ENCODE data around the gene QRSL1. TPM values are rescaled to one million over a fixed set of nuclear protein-coding genes. Genes with fewer than 3 reads are reported as not detected.

QRSL1 gene
- total and polyA plus RNA-seq, 2 donors (not counting 3 experiments of a cell fraction or from before 2014, with no cell fraction given), result 4.3 to 11.3 TPM

GRCh38 chr6:106693418-106693817, 64.0 kb downstream of the QRSL1 start:
- peaks cover 2 to 7% of the 10 kb centered on the region in 2 experiments for H3K27me3 ChIP-seq (ENCODE audit: control insufficient read depth in 2 of 2, insufficient read depth in 2 of 2, low read length in 2 of 2)
- no peak for TF ChIP-seq MAX (IDR thresholded peaks at IDR 0.05; ENCODE audit: insufficient read depth, insufficient read length)
- TF ChIP-seq FOS (IDR thresholded peaks at IDR 0.05; ENCODE audit: borderline replicate concordance, insufficient read depth, low read length), result no peak
- no peak for TF ChIP-seq JUN (IDR thresholded peaks at IDR 0.05; ENCODE audit: borderline replicate concordance, insufficient read depth, insufficient read length, low read depth)
- TF ChIP-seq MYC (IDR thresholded peaks at IDR 0.05; ENCODE audit: low read depth, low read length), result no peak
- no peak for TF ChIP-seq POLR2AphosphoS5 (IDR thresholded peaks at IDR 0.05; ENCODE audit: insufficient read depth, low read depth, low read length)
- no peak for TF ChIP-seq GATA2 (IDR thresholded peaks at IDR 0.05; ENCODE audit: insufficient read depth, insufficient read length, low read depth, low read length)
- no peak for TF ChIP-seq EZH2 (IDR thresholded peaks at IDR 0.05; ENCODE audit: borderline replicate concordance, low read depth, low read length, severe bottlenecking)
- TF ChIP-seq POLR2A (IDR thresholded peaks at IDR 0.05; ENCODE audit: low read depth, low read length), result no peak
- H3K27ac ChIP-seq (ENCODE audit: insufficient read depth, low read depth, low read length), result no peak overlapping the region
- no peak overlapping the region for H3K9ac ChIP-seq (replicated peaks; ENCODE audit: extremely low read depth, insufficient read depth, low read length)
- H3K4me1 ChIP-seq (ENCODE audit: control insufficient read depth, extremely low read depth, insufficient read depth, low read length), result no peaks in the 10 kb centered on the region
- no peak overlapping the region for H2AFZ ChIP-seq (ENCODE audit: low read depth, low read length)
- H3K36me3 ChIP-seq (ENCODE audit: control insufficient read depth in 2 of 2, extremely low read depth in 1 of 2, insufficient read depth in 2 of 2, low read length in 2 of 2), result no peaks in the 10 kb centered on the region
- no peaks in the 10 kb centered on the region for H3K9me1 ChIP-seq (replicated peaks; ENCODE audit: control insufficient read depth, extremely low read depth, insufficient read depth, low read length)
- no peaks in the 10 kb centered on the region for H3K9me3 ChIP-seq (replicated peaks; ENCODE audit: control insufficient read depth, insufficient read depth, low read length)
- H3K79me2 ChIP-seq (ENCODE audit: control insufficient read depth, insufficient read depth, low read length), result no peaks in the 10 kb centered on the region
- DNase-seq (ENCODE audit: low read depth, low spot score) (no peak), FAIRE-seq (no peak)
- H3K4me3 ChIP-seq (replicated peaks in 1 of 3; ENCODE audit: insufficient read depth in 1 of 3, low read depth in 1 of 3, low read length in 3 of 3), result no peak overlapping the region
- H4K20me1 ChIP-seq (replicated peaks; ENCODE audit: control insufficient read depth, extremely low read depth, insufficient read depth, low read length), result no peaks in the 10 kb centered on the region
- POLR2A ChIA-PET, result no interaction called here
- no TSS peak for BruUV-seq (replicated peaks)
- intact Hi-C loops (cut with micrococcal nuclease), result no loop called here
- CTCF ChIA-PET, result interaction anchor here (1.4 kb wide), 1 partner anchor 9 kb away, joined by 3 read pairs; no protein-coding TSS in a partner anchor
- dilution Hi-C loops (cut with MboI; ENCODE audit: extremely low pct_ligation_motif_present, low sequenced_read_pairs), result no loop called here
- no peak overlapping the region for H3K4me2 ChIP-seq (ENCODE audit: insufficient read depth, low read length)

DNA sequence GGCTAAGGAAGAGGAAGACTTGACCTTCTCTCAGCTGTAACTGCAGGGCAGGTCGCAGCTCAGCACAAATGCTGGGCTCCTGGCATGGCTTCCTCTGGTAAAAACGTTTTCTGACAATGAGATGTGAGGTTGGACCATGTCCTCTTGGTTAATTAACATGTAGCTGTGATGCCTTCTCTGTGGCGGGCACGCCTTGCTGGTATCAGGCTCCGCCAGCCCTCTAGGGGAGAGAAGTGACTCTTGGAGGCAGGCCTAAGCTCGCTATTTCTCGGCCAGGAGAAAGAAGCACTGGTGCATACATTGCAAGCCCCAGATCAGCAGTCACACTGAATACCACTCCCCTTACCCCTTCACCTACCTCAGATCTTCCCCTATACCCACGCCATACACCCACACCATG, 65.0 kb downstream of the QRSL1 start:
- Histone ChIP-seq H3K9me1 (replicated peaks; ENCODE audit: control insufficient read depth, extremely low read depth, insufficient read depth, low read length) (no peaks in the 10 kb centered on the region), H3K27me3 (ENCODE audit: control insufficient read depth in 2 of 2, insufficient read depth in 2 of 2, low read length in 2 of 2) (peaks cover 2 to 7% of the 10 kb centered on the region in 2 experiments), H3K4me1 (ENCODE audit: control insufficient read depth, extremely low read depth, insufficient read depth, low read length) (no peaks in the 10 kb centered on the region), H2AFZ (ENCODE audit: low read depth, low read length) (no peak overlapping the region), H3K4me2 (ENCODE audit: insufficient read depth, low read length) (no peak overlapping the region), H4K20me1 (replicated peaks; ENCODE audit: control insufficient read depth, extremely low read depth, insufficient read depth, low read length) (no peaks in the 10 kb centered on the region), H3K27ac (ENCODE audit: insufficient read depth, low read depth, low read length) (no peak overlapping the region), H3K4me3 (replicated peaks in 1 of 3; ENCODE audit: insufficient read depth in 1 of 3, low read depth in 1 of 3, low read length in 3 of 3) (no peak overlapping the region), H3K9me3 (replicated peaks; ENCODE audit: control insufficient read depth, insufficient read depth, low read length) (no peaks in the 10 kb centered on the region), H3K36me3 (ENCODE audit: control insufficient read depth in 2 of 2, extremely low read depth in 1 of 2, insufficient read depth in 2 of 2, low read length in 2 of 2) (no peaks in the 10 kb centered on the region), H3K79me2 (ENCODE audit: control insufficient read depth, insufficient read depth, low read length) (no peaks in the 10 kb centered on the region), H3K9ac (replicated peaks; ENCODE audit: extremely low read depth, insufficient read depth, low read length) (no peak overlapping the region)
- FAIRE-seq (no peak), DNase-seq (ENCODE audit: low read depth, low spot score) (no peak)
- BruUV-seq (replicated peaks), result no TSS peak
- POLR2A ChIA-PET, result no interaction called here
- intact Hi-C loops (cut with micrococcal nuclease), result no loop called here
- no peak for TF ChIP-seq JUN (IDR thresholded peaks at IDR 0.05; ENCODE audit: borderline replicate concordance, insufficient read depth, insufficient read length, low read depth)
- TF ChIP-seq MYC (IDR thresholded peaks at IDR 0.05; ENCODE audit: low read depth, low read length), result no peak
- TF ChIP-seq CTCF (IDR thresholded peaks at IDR 0.05; ENCODE audit: extremely low read depth in 1 of 2, insufficient read depth in 1 of 2, low read depth in 1 of 2, low read length in 2 of 2), result no peak
- no peak for TF ChIP-seq POLR2AphosphoS5 (IDR thresholded peaks at IDR 0.05; ENCODE audit: insufficient read depth, low read depth, low read length)
- no peak for TF ChIP-seq MAX (IDR thresholded peaks at IDR 0.05; ENCODE audit: insufficient read depth, insufficient read length)
- dilution Hi-C loops (cut with MboI; ENCODE audit: extremely low pct_ligation_motif_present, low sequenced_read_pairs), result no loop called here
- CTCF ChIA-PET, result interaction anchor here (1.4 kb wide), 1 partner anchor 8 kb away, joined by 3 read pairs; no protein-coding TSS in a partner anchor

Measured in endothelial cell of umbilical vein (primary cell).